ENCODE results near the gene ZNF319.

The ZNF319 gene

GRCh38 chr16:57956270-57956808 is 44.1 kb downstream of the ZNF319 start:
- no peak for DNase-seq (ENCODE audit: low read depth)

GRCh38 chr16:57955572-57956188 is 44.8 kb downstream of the ZNF319 start:
- DNase-seq (ENCODE audit: low read depth): no peak

GRCh38 chr16:57953857-57954256 is 46.6 kb downstream of the ZNF319 start:
- no peak for DNase-seq (ENCODE audit: low read depth)

GRCh38 chr16:57952909-57953308 is 47.6 kb downstream of the ZNF319 start:
- no peak for DNase-seq (ENCODE audit: low read depth)

- no peak for DNase-seq (ENCODE audit: low read depth)
These were observed 49.1 kb downstream of the ZNF319 start for GRCh38 chr16:57951204-57951960.

GRCh38 chr16:57950382-57950781 is 50.1 kb downstream of the ZNF319 start:
- DNase-seq (ENCODE audit: low read depth): no peak

GRCh38 chr16:57949595-57950238 is 50.8 kb downstream of the ZNF319 start:
- no peak for DNase-seq (ENCODE audit: low read depth)

- DNase-seq (ENCODE audit: low read depth): no peak
These were observed 51.5 kb downstream of the ZNF319 start for GRCh38 chr16:57949013-57949412.

- DNase-seq (ENCODE audit: low read depth): no peak
These were observed 52.4 kb downstream of the ZNF319 start for GRCh38 chr16:57948027-57948426.

- DNase-seq (ENCODE audit: low read depth): no peak
These were observed 53.2 kb downstream of the ZNF319 start for GRCh38 chr16:57947261-57947660.

- no peak for DNase-seq (ENCODE audit: low read depth)
These were observed 54.2 kb downstream of the ZNF319 start for GRCh38 chr16:57946181-57946801.

GRCh38 chr16:57945740-57946138 is 54.7 kb downstream of the ZNF319 start:
- DNase-seq (ENCODE audit: low read depth): no peak

- DNase-seq (ENCODE audit: low read depth): no peak
These were observed 55.3 kb downstream of the ZNF319 start for GRCh38 chr16:57944970-57945739.
